NCI-H1417 treated with DMSO at 0.1 percent for 48 hours (cell line): ENCODE measurements around the gene COG7.

Source experiments
- DNase-seq: peaks from one replicate; lab custom pipeline; 2025; lab: John Stamatoyannopoulos, UW

The COG7 gene

GRCh38 chr16:23357761-23358290, 95.2 kb downstream of the COG7 start:
- no peak for DNase-seq

- DNase-seq, result no peak
These were observed 96.0 kb downstream of the COG7 start for GRCh38 chr16:23356941-23357340.

GRCh38 chr16:23355106-23355670, 97.8 kb downstream of the COG7 start:
- DNase-seq, result no peak

GRCh38 chr16:23354246-23354645, 98.7 kb downstream of the COG7 start:
- no peak for DNase-seq

GRCh38 chr16:23353440-23353839, 99.5 kb downstream of the COG7 start:
- DNase-seq, result no peak

GRCh38 chr16:23351360-23351759, 101.6 kb downstream of the COG7 start:
- DNase-seq, result no peak

- DNase-seq, result no peak
These were observed 104.2 kb downstream of the COG7 start for GRCh38 chr16:23348579-23349469.

GRCh38 chr16:23345237-23345636, 107.8 kb downstream of the COG7 start:
- no peak for DNase-seq

- DNase-seq, result no peak
These were observed 109.1 kb downstream of the COG7 start for GRCh38 chr16:23343643-23344612.

- DNase-seq, result no peak
These were observed 110.8 kb downstream of the COG7 start for GRCh38 chr16:23342083-23342640.

- DNase-seq, result no peak
These were observed 113.2 kb downstream of the COG7 start for GRCh38 chr16:23339787-23340186.
